NCI-H2227 (cell line): Measurements from ENCODE around the gene KANSL1.
"Not testable (repeated sequence)": the region's sequence is repeated elsewhere in the genome, so short reads cannot be mapped to it uniquely, and the experiment has no call there.

Experiments
- DNase-seq: peaks from one replicate; lab custom pipeline; 2025; ENCODE audit not compliant: unreplicated experiment; lab: John Stamatoyannopoulos, UW

The KANSL1 gene

GRCh38 chr17:46192439-46193150, 634 bp downstream of the KANSL1 start:
- peak; percentile 79 for DNase-seq

GRCh38 chr17:46192189-46192438, 1.1 kb downstream of the KANSL1 start:
- DNase-seq = no peak

GRCh38 chr17:46191322-46192188, 1.7 kb downstream of the KANSL1 start:
- DNase-seq = peak; percentile 29

- no peak for DNase-seq
Measured at GRCh38 chr17:46190763-46191162, 2.5 kb downstream of the KANSL1 start.

- not testable (repeated sequence) for DNase-seq
Measured at GRCh38 chr17:46186827-46187235, 6.4 kb downstream of the KANSL1 start.

GRCh38 chr17:46184696-46185095, 8.5 kb downstream of the KANSL1 start:
- DNase-seq = no peak

GRCh38 chr17:46183383-46183782, 9.8 kb downstream of the KANSL1 start:
- not testable (repeated sequence) for DNase-seq

GRCh38 chr17:46182961-46183360, 10.3 kb downstream of the KANSL1 start:
- no peak for DNase-seq

- no peak for DNase-seq
Measured at GRCh38 chr17:46181940-46182339, 11.3 kb downstream of the KANSL1 start.

- DNase-seq = not testable (repeated sequence)
Measured at GRCh38 chr17:46181316-46181715, 11.9 kb downstream of the KANSL1 start.

GRCh38 chr17:46180892-46181274, 12.3 kb downstream of the KANSL1 start:
- DNase-seq = no peak

- DNase-seq = not testable (repeated sequence)
Measured at GRCh38 chr17:46180185-46180891, 12.9 kb downstream of the KANSL1 start.

- DNase-seq = no peak
Measured at GRCh38 chr17:46179375-46179999, 13.7 kb downstream of the KANSL1 start.

GRCh38 chr17:46178550-46179214, 14.5 kb downstream of the KANSL1 start:
- no peak for DNase-seq

- DNase-seq = no peak
Measured at GRCh38 chr17:46176975-46177374, 16.3 kb downstream of the KANSL1 start.

GRCh38 chr17:46175891-46176290, 17.3 kb downstream of the KANSL1 start:
- DNase-seq = no peak

GRCh38 chr17:46173153-46173552, 20.1 kb downstream of the KANSL1 start:
- no peak for DNase-seq

GRCh38 chr17:46171939-46172338, 21.3 kb downstream of the KANSL1 start:
- DNase-seq = no peak

GRCh38 chr17:46170639-46171429, 22.4 kb downstream of the KANSL1 start:
- no peak for DNase-seq
